ENCODE data around the gene GBP2. TPM values are rescaled to one million over a fixed set of nuclear protein-coding genes. Genes with fewer than 3 reads are reported as not detected.

GBP2 gene
- total and polyA plus RNA-seq, 4 donors: 7.4 to 18.2 (median 14.1) TPM

DNA sequence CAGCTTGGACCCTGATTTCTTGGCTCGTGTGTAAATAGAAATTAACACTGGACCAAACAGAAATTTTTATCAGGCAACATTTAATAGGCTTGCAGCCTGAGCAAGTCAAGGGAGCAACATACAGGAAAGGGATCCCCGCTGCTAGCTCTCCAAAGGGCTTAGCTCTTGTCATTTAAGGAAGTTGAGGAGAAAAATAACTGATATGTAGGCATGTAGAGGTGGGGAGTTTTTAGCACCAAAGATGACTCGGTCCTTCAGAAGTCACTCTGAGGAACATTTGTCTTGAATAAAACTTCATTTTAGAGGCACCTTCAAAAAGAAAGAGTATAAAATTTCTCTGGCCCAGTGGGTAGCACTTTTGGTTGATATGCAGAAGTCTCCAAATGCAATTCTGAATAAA, 27.1 kb downstream of the GBP2 start:
- 82% methylated on average over 3 of the region's 3 CpGs for WGBS
- Histone ChIP-seq H3K36me3 (ENCODE audit: control insufficient read depth in 4 of 4, insufficient read depth in 3 of 4, low read depth in 1 of 4, low read length in 3 of 4) (no peaks in the 10 kb centered on the region), H3K27ac (ENCODE audit: low read depth in 1 of 2, low read length in 2 of 2) (no peak overlapping the region), H3K27me3 (ENCODE audit: control insufficient read depth in 4 of 4, insufficient read depth in 4 of 4, low read length in 3 of 4) (no peaks in the 10 kb centered on the region), H3K9me3 (ENCODE audit: control insufficient read depth in 4 of 4, low read length in 3 of 4) (peaks cover 0 to 2% (median 0%) of the 10 kb centered on the region in 4 donors), H3K9ac (ENCODE audit: low read depth in 1 of 2, low read length in 2 of 2) (no peak overlapping the region), H3K4me1 (ENCODE audit: control insufficient read depth in 4 of 4, insufficient read depth in 4 of 4, low read length in 3 of 4) (no peaks in the 10 kb centered on the region), H3K4me3 (ENCODE audit: low read depth in 1 of 3, low read length in 3 of 3) (no peak overlapping the region)
- TF ChIP-seq SP1 (IDR thresholded peaks at IDR 0.05): no peak
- no peak for DNase-seq (ENCODE audit: low spot score)

DNA sequence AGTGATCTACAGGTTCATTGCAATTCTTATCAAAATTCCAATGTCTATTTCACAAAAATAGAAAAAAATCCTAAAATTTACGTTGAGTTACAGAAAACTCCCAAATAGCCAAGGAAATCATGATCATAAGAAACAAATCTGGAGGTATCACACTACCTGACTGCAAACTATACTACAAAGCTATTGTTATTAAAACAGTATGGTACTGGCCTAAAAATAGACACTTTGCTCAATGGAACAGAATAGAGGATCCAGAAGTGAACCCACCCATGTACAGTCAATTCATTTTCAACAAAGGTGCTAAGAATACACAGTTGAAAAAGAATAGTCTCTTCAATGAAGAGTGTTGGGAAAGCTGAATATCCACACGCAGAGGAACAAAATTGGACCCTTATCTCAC, 30.2 kb downstream of the GBP2 start:
- TF ChIP-seq RAD21 (IDR thresholded peaks at IDR 0.05) (no peak), TAF1 (conservative IDR thresholded peaks at IDR 0.05) (no peak), FOXA1 (IDR thresholded peaks at IDR 0.05) (no peak)
- TF ChIP-seq, protein P1, sequence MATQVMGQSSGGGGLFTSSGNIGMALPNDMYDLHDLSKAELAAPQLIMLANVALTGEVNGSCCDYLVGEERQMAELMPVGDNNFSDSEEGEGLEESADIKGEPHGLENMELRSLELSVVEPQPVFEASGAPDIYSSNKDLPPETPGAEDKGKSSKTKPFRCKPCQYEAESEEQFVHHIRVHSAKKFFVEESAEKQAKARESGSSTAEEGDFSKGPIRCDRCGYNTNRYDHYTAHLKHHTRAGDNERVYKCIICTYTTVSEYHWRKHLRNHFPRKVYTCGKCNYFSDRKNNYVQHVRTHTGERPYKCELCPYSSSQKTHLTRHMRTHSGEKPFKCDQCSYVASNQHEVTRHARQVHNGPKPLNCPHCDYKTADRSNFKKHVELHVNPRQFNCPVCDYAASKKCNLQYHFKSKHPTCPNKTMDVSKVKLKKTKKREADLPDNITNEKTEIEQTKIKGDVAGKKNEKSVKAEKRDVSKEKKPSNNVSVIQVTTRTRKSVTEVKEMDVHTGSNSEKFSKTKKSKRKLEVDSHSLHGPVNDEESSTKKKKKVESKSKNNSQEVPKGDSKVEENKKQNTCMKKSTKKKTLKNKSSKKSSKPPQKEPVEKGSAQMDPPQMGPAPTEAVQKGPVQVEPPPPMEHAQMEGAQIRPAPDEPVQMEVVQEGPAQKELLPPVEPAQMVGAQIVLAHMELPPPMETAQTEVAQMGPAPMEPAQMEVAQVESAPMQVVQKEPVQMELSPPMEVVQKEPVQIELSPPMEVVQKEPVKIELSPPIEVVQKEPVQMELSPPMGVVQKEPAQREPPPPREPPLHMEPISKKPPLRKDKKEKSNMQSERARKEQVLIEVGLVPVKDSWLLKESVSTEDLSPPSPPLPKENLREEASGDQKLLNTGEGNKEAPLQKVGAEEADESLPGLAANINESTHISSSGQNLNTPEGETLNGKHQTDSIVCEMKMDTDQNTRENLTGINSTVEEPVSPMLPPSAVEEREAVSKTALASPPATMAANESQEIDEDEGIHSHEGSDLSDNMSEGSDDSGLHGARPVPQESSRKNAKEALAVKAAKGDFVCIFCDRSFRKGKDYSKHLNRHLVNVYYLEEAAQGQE (IDR thresholded peaks at IDR 0.05): no peak

DNA sequence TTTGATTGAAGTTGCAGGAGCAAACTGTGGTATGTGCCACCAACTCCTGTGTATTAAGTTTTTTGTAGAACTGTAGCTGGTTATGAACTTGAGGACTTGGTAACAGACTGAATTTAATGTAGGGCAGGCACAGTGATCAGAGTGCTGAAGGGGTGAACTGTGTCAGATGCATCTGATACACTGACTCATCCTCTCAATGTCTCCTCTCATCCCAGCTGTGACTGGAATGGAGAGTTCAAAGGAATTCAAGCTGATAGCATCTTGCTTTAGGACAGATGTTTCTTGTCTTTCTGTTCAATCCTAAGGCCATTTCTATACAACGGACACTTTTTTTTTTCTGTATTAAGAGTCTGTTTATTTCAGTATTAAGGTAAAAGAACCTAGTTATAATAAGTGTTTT, 36.0 kb downstream of the GBP2 start:
- WGBS: 92% methylated on average over 1 of the region's 1 CpG

More for the DNA sequence above, 30.2 kb downstream of the GBP2 start:
- H3K36me3 ChIP-seq (ENCODE audit: control insufficient read depth in 4 of 4, insufficient read depth in 3 of 4, low read depth in 1 of 4, low read length in 3 of 4): no peaks in the 10 kb centered on the region
- H3K4me1 ChIP-seq (ENCODE audit: control insufficient read depth in 4 of 4, insufficient read depth in 4 of 4, low read length in 3 of 4): no peaks in the 10 kb centered on the region
- WGBS: 88% methylated on average over 2 of the region's 2 CpGs
- H3K27me3 ChIP-seq (ENCODE audit: control insufficient read depth in 4 of 4, insufficient read depth in 4 of 4, low read length in 3 of 4): no peaks in the 10 kb centered on the region
- H3K27ac ChIP-seq (ENCODE audit: low read depth in 1 of 2, low read length in 2 of 2): no peak overlapping the region
- no peak for DNase-seq (ENCODE audit: low spot score)
- H3K9ac ChIP-seq (ENCODE audit: low read depth in 1 of 2, low read length in 2 of 2): no peak overlapping the region
- H3K9me3 ChIP-seq (ENCODE audit: control insufficient read depth in 4 of 4, low read length in 3 of 4): peaks cover 0 to 2% (median 0%) of the 10 kb centered on the region in 4 donors
- no peak overlapping the region for H3K4me3 ChIP-seq (ENCODE audit: low read depth in 1 of 3, low read length in 3 of 3)

More for the DNA sequence above, 36.0 kb downstream of the GBP2 start:
- H3K4me3 ChIP-seq (ENCODE audit: low read depth in 1 of 3, low read length in 3 of 3): no peak overlapping the region
- no peak overlapping the region for H3K9ac ChIP-seq (ENCODE audit: low read depth in 1 of 2, low read length in 2 of 2)
- peaks cover 0 to 1% (median 0%) of the 10 kb centered on the region in 4 donors for H3K4me1 ChIP-seq (ENCODE audit: control insufficient read depth in 4 of 4, insufficient read depth in 4 of 4, low read length in 3 of 4)
- no peaks in the 10 kb centered on the region for H3K36me3 ChIP-seq (ENCODE audit: control insufficient read depth in 4 of 4, insufficient read depth in 3 of 4, low read depth in 1 of 4, low read length in 3 of 4)
- H3K27ac ChIP-seq (ENCODE audit: low read depth in 1 of 2, low read length in 2 of 2): no peak overlapping the region
- H3K27me3 ChIP-seq (ENCODE audit: control insufficient read depth in 4 of 4, insufficient read depth in 4 of 4, low read length in 3 of 4): no peaks in the 10 kb centered on the region
- H3K9me3 ChIP-seq (ENCODE audit: control insufficient read depth in 4 of 4, low read length in 3 of 4): no peaks in the 10 kb centered on the region
- TF ChIP-seq YY1 (IDR thresholded peaks at IDR 0.05) (no peak), RXRA (IDR thresholded peaks at IDR 0.05) (no peak), SP1 (IDR thresholded peaks at IDR 0.05) (no peak), RAD21 (IDR thresholded peaks at IDR 0.05) (no peak), JUND (IDR thresholded peaks at IDR 0.05) (no peak), HNF4A (conservative IDR thresholded peaks at IDR 0.05) (no peak), NR2F2 (IDR thresholded peaks at IDR 0.05) (no peak), GABPA (IDR thresholded peaks at IDR 0.05 in 1 of 2, conservative IDR thresholded peaks at IDR 0.05 in 1 of 2) (no peak)
- TF ChIP-seq, protein P2, sequence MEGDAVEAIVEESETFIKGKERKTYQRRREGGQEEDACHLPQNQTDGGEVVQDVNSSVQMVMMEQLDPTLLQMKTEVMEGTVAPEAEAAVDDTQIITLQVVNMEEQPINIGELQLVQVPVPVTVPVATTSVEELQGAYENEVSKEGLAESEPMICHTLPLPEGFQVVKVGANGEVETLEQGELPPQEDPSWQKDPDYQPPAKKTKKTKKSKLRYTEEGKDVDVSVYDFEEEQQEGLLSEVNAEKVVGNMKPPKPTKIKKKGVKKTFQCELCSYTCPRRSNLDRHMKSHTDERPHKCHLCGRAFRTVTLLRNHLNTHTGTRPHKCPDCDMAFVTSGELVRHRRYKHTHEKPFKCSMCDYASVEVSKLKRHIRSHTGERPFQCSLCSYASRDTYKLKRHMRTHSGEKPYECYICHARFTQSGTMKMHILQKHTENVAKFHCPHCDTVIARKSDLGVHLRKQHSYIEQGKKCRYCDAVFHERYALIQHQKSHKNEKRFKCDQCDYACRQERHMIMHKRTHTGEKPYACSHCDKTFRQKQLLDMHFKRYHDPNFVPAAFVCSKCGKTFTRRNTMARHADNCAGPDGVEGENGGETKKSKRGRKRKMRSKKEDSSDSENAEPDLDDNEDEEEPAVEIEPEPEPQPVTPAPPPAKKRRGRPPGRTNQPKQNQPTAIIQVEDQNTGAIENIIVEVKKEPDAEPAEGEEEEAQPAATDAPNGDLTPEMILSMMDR (IDR thresholded peaks at IDR 0.05; ENCODE audit: low read depth, low read length, missing input control): no peak
- no peak for DNase-seq (ENCODE audit: low spot score)

All from liver (tissue), 9 donors.